ENCODE measurements around the gene LYST. TPM values are rescaled to one million over a fixed set of nuclear protein-coding genes. Genes with fewer than 3 reads are reported as not detected.
A peak's percentile ranks its signal among the peaks of the same experiment; 100 is the strongest.
"Not testable (repeated sequence)": the region's sequence is repeated elsewhere in the genome, so short reads cannot be mapped to it uniquely, and the experiment has no call there.

LYST gene
- total RNA-seq, 1 donor from 2014 or later, result 12.2 TPM

DNA sequence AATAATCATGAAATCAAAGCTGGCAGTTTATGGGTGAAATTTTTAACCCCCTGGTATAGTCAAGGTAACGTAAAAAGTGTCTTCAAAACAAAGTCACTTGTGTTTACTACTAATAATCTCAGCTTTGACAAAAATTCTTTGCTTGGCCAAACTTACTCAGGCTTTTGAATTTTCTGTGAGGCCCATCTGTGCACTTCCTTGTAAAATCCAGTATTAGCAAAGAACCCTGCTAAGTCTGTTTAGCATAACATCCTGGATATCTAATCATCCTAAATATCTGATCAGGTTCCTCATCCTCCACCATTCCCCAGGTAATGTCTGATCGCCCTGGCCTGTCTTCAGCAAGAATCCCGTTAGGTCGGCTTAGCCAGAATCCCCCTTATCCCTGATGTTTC is 3.0 kb downstream of the LYST start:
- DNase-seq (ENCODE audit: low spot score) (no peak), ATAC-seq (no peak)

DNA sequence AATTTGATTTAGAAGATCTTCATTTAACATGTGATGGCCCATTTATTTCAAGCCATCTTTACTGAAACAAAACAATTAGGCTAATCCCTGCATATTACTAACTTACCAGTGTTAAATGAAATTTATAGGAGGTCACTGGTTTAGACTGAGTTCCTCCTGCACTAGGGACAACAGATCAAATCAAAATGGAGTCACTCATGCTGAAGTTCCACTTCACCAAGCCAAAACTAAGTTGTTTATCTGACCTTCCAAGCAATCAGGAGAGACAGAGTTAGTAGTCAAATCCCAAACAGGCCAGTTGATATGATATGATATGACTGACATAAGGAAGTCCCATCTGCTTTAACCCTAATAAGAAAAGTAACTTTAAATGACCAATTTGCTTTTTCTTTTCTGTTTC is 4.8 kb downstream of the LYST start:
- DNase-seq (ENCODE audit: low spot score) (no peak), ATAC-seq (no peak)

DNA sequence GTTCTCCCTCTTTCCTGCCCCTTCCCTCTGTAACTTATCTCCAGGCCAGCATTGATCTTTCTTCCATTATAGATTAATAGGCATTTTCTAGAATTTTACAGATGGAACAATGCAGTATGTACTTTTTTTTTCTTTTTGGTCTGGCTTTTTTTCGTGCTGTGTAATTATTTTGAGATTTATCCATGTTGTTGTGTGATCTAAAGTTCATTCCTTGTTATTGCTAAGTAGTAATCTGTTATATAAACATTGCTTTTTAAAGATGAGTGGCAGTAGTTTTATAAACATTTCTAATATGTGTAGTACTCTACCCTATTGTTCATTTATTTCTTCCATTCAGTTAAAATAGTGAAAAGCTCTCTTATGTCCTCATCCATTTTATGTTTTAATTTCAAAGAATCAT is 5.9 kb downstream of the LYST start:
- ATAC-seq (no peak), DNase-seq (ENCODE audit: low spot score) (no peak)

DNA sequence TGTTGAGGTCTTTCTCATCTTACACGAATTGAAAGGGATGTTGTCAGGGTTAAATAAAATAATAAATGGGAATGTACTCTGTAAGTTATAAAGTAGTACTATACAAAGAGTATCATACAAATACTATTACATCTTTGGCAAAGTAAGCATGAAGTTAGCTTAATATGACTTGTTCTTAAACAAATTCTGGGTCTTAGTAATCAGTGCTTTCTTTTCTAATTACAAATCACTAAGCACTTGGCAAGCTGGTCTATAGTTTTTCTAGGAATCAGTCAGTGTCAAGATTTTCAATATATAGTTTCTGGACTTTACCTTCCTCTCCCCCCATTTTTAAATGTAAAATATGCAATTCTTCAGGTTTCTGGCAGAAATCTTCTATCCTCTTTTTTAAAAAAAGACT is 6.9 kb downstream of the LYST start:
- ATAC-seq, result no peak

DNA sequence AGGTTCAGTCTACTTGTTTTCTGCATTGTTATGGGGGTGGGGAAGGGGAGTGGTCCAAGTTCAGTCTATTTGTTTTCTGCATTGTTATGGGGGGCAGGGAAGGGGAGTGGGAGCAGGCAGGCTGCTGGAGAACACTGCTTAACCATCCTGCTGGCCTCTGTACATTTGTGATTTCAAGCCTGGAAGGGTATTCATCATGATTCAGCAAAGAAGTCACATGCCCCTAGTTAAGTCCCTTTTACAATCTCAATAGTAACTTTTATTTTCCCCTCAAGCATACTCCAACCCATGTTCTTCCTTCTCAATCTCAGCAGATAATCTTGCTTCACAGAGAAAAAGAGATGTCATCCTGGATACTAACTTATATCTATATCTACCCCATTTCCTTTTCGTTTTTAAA is 7.9 kb downstream of the LYST start:
- no peak for ATAC-seq
- DNase-seq (ENCODE audit: low spot score), result no peak

More for the DNA sequence above, 6.9 kb downstream of the LYST start:
- no peak for DNase-seq (ENCODE audit: low spot score)

DNA sequence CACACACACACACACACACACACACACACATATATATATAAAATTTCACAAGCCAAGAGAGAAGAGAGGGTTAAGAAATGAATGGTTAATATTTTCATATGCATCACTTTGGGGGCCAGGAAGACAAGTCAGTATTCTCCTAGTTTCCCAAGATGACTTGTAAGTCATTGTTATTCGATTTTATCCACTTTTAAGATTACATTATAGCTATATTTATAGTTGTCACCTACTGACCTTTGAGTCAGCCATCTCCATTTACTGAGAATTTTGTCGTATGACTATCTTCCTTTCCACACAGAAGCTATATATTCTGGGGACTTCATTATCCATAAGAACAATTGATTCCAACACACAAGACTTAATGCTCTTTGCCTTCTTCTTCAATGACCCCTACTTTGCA is 8.9 kb downstream of the LYST start:
- ATAC-seq (no peak), DNase-seq (ENCODE audit: low spot score) (no peak)

DNA sequence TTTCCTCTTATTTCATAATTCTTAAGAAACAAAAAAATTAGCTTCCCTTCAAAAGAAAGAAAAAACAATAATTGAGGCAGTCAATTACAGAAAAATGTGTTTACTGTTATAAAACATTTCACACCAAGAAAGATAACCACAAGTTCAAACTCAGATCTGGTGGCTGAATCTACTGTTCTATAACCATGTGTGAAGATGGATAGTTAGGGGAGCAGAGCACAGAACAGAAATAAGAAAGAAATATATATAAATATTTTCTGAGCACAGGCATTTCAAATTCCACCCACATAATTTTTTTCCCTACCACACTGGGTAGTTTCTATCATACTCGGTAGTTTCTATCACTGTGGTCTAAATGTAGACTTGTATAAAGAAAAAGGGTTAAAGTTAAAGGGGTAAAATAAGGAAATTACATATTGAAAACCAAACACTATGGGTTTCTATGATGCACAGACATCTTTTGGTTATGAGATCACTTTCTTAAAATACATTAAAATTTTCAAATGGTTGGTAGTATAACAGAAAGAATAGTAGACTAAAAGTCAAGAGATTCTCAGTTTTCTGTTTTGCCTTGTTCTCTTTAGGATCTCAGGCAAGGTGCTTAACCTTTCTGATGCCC is 10.8 kb downstream of the LYST start:
- no peak for ATAC-seq
- DNase-seq (ENCODE audit: low spot score), result no peak

DNA sequence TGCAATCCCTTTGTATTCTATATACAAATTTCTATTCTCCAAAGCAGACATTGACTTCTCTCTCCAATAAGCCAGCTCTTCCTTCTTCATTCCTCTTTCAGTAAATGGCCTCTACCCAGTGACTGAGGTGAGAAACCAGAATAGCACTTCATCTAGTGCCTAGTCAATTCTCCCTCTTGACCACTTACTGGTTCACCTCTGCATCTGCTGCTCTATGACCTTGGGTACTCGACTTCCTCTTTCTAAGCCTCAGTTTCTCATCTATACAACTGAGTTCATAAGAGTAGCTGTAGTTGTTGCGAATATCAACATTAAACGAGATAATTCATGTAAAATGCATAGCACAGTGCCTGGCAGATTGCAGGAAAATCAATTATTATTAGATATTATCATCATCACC is 12.4 kb downstream of the LYST start:
- ATAC-seq (no peak), DNase-seq (ENCODE audit: low spot score) (no peak)

DNA sequence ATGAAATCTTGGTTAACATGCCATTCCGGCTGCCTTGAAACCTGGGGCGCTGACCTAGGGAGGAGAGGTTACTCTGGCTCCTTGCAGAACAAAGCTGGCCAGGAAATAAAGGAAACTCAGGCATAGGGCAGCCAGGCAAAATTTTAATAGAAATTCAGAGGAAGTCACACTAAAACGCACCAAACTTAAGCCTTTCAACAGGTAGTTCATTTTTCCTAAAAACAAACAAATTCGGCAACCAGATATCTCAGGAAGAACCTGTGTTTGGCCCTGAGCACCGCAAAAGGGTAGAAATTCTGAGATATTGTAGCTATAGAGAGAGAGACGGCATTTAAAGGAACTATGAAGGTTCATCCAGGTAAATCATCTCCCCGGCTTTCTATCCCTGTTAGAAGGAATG is 13.1 kb downstream of the LYST start:
- no peak for ATAC-seq
- DNase-seq (ENCODE audit: low spot score), result no peak

DNA sequence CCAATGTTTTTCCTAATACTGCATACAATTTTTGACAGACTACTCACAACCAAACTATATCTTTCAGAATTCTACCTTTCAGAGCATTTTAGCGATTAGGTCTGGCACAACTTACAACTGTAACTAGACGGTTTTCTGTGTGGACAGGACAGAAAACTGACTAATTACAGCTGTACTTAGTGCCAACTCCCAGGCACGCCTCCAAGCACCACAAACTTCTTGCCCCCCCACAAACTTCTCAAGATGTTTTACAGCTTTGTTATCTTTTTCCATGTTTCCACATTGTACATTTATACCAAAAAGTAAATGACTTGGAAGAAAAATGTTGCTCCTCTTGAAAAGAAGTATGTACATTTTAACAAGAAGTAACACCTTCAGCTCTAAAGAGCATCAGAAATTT is 13.8 kb downstream of the LYST start:
- ATAC-seq (no peak), DNase-seq (ENCODE audit: low spot score) (no peak)

DNA sequence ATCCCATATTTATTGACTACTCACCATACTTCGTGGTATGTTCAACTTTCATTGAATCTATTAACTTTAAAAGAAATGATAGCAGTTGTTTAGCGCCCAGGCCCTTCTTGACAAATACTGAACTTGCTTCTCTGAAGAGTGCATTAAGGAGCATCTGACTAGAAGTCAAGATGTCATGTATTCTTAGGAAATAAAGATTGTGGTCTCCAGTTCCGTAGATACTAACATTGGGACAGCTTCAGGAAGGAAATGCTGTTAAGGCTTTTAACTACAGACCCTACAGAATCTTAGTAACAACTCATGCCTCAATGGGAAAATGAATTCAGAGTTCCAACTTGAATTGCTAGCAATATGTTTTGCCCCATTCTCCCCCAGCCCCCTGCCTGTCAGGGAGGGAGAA is 14.8 kb downstream of the LYST start:
- DNase-seq (ENCODE audit: low spot score), result no peak
- no peak for ATAC-seq

DNA sequence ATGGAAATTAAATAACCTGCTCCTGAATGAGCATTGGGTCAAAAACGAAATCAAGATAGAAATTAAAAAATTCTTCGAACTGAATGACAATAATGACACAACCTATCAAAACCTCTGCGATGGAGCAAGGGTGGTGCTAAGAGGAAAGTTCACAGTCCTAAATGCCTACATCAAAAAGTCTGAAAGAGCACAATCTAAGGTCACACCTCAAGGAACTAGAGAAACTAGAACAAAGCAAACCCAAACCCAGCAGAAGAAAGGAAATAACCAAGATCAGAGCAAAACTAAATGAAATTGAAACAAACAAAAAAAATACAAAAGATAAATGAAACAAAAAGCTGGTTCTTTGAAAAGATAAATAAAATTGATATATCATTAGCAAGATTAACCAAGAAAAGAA is 18.5 kb downstream of the LYST start:
- DNase-seq (ENCODE audit: low spot score); ATAC-seq: not testable (repeated sequence)

DNA sequence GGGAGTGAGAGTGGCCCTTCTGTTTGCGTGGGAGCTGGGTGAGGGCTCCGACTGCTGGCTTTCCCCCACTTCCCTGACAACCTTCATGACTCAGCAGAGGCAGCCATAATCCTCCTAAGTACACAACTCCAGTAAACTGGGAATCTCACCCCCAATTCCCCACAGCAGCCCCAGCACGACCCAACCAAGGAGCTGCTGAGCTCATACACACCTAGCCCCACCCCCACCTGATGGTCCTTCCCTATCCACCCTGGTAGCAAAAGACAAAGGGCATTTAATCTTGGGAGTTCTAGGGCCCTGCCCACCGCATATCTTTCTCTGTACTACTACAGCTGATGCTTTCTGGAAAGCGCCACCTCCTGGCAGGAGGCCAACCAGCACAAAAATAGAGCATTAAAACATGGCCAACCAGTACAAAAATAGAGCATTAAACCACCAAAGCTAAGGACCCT is 21.0 kb downstream of the LYST start:
- ATAC-seq; DNase-seq (ENCODE audit: low spot score): not testable (repeated sequence)

DNA sequence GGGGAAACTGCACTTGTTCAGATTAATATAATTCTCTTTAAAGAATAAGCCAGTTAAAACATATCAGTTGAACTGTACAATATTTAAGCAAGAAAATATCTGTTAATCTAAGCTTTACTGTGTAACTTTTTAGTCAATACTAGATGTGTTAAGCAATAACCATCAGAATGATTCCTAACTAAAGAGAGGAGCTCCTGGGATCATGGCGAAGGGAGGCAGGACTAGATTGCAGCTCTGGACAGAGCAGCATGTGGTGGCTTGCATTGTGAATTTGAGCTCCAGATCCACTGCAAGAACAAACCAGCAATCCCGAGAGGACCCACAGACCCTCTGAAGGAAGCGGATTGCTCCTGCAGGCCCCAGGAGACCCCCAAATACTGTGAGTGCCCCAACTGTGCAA is 21.9 kb downstream of the LYST start:
- ATAC-seq (peak; percentile 88), DNase-seq (ENCODE audit: low spot score) (no peak)

DNA sequence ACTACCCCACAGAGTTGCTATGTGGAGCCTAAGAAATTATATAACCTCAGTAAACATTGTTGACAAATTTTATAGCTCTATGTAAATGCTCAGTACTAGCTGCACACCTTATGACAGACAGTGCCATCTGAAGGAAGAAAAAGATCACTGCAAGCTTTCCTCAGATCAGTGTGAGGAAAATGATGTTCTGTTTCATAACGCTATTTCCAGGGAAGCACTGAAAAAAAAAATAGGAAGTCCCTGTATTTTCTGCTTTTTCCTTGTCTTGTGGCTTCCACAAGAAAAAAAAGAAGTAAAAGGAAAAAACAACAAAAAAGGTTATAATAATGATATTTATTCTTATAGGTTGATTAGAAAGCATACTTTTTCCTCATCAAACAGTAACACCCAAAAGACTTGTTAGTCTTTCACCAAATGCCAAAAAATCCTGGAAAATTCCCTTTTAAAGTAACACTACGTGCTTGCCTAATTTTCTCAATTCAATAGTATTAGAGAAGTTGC is 23.2 kb downstream of the LYST start:
- DNase-seq (ENCODE audit: low spot score), result no peak
- ATAC-seq, result peak; percentile 85

DNA sequence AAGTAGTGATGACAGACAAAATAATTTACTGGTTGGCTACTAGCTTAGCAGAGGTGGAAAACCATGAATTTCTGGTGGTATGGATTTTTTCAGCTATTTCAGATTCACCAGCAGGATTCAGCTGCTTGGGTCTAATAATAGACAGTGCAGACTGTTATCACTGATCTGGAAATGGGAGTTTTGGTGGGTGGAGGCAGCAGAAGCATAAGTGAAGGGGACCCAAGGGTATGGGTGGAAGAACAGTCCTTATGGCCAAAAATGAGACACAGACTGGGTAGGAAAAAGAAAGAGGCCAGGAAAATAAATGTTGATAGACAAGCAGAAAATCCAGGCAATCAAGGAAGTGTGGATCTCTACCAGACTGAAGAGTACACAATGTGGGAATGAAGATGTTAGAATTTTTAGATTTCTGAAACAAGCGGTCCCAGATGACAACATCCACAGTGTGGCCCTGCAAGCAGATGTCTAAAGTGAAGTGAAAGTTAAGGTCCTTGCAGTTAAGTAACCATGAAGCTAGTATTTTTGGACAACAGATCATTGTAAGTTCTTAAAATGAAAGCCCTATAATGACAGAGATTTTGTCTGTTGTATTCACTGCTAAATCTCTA is 24.7 kb downstream of the LYST start:
- no peak for ATAC-seq

DNA sequence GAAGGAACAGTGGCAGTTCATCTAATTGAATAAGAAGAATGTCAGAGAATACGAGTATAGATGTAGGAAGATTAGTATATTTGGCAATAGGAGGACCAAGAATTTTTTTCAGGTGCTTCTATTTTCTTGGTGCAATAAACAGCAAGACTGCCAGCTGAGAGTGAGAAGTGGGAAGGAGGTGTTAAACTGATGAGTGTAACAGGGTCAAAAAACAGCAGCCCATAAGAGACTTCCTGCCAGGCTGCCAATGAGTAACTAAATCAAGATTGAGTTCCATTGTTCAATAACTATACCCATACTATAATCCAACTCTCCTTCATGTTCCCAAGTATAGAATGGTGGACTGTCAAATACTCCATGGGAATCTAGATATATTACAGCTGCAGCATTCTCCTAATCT is 28.7 kb downstream of the LYST start:
- DNase-seq (ENCODE audit: low spot score) (no peak), ATAC-seq (no peak)

More for the DNA sequence above, 24.7 kb downstream of the LYST start:
- DNase-seq (ENCODE audit: low spot score), result no peak

DNA sequence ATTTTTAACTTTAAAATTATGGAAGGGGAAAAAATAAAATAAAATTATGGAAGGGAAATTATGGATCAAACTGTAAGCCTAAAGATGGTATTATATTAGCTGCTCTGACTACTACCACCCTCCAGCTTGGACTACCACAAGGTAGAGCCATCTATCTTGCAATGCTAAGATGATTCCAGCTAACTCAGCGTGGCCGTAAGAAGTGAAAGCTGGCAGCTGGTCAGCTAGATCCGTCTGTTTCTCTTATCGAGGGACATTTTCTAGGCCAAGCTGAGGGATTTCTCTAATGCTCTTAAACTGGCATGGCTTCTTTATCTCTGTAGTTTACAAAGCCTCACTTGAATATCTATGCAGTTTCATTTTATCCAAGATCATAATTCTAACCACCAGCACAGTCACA is 31.5 kb downstream of the LYST start:
- ATAC-seq (peak; percentile 93), DNase-seq (ENCODE audit: low spot score) (peak; percentile 61)

DNA sequence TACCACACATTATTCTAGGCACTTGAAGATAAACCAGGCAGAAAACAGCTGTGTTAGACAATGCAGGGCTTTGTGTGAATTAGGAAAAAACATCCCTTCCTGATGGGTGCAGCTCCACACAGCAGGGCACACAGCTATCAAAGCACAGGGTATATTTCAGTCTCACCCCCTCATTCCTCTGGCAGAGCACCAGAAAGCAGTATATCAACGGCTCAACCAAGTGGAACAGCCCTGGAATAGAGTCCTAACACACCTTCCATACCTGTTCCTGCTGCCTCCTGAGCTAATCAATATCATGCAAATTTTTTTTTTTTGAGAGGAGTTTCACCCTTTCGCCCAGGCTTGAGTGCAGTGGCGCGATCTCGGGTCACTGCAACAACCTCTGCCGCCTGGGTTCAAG is 32.1 kb downstream of the LYST start:
- no peak for DNase-seq (ENCODE audit: low spot score)
- peak; percentile 87 for ATAC-seq

DNA sequence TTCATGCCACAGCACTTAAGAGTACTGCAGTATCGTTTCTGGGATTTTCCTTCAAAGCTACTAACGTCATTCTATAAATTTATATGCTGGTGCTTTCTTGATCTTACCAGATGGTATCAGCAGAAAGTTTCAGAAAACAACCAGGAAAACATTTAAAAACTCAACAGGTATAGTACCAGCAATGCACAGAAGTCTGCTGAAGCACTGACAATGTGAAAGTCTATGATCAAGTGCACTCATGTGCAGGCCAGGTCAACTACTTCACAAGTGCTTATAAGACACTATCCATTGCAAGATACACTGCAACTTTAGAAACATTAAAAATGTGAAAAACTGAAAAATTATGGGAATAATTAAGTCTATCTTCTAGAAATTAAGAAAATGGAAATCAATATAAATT is 34.7 kb downstream of the LYST start:
- no peak for DNase-seq (ENCODE audit: low spot score)
- no peak for ATAC-seq

DNA sequence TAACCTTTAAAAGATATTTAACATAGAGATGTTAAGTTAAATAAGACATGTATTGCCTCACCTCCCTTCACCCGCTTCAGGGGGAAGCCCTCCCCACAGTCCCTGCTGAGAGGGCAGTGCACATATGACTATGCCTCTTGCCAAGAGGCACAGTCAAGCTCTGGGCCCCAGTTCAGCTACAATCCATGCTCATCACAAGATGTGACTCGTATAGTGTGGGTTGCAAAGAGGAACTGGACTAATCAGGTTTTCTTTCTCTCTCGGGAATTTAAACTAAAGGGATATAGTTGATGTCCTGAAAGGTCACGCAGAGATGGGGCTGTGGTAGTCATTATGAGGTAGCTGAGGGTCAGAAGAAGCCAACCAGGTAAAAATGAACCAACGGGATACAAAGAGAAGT is 35.6 kb downstream of the LYST start:
- ATAC-seq (no peak), DNase-seq (ENCODE audit: low spot score) (no peak)

DNA sequence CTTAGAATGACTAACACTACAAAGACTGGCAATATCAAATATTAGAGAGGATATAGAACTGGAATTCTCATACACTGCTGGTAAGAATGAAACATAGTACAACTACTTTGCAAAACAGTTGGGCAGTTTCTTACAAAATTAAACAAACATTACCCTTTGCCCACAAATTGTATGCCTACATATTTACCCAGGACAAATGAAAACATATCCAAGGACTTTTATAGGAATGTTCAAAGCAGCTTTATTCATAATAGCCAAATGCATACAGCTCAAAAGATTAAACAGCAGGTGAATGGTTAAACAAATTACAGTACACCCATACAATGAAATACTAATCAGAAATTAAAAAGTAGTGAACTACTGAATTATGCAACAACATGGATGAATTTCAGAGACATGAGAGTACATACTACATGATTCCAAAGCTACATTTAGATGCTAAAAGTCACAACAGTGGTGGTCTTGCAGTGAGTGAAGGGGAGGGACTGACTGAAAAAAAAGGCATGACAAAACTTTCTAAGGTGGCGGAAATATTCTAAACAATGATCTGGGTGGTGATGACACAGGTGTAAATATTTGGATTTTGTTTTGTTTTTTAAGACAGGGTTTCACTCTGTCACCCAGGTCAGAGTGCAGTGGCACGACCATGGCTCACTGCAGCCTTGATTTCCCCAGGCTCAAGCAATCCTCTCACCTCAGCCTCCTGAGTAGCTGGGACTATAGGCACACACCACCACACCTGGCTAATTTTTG is 40.4 kb downstream of the LYST start:
- DNase-seq (ENCODE audit: low spot score) (peak; percentile 49), ATAC-seq (peak; percentile 91)

Data from left lobe of liver (tissue), 2 donors.